DND-41 (cell line): ENCODE results near the gene SYNDIG1.

Experiments
- CTCF ChIP-seq: IDR thresholded peaks from 2 replicates; pipeline ENCODE4 v1.5.1; 2012; ENCODE audit warnings: borderline replicate concordance, low read length, moderate library complexity, mild to moderate bottlenecking; ENCODE audit not compliant: poor library complexity, severe bottlenecking; ENCODE audit errors: extremely low read depth
- EZH2 ChIP-seq: IDR thresholded peaks from 3 replicates; pipeline ENCODE4 v1.6.1; 2012; ENCODE audit warnings: borderline replicate concordance, low read depth, mild to moderate bottlenecking, moderate library complexity, low read length, inconsistent platforms; ENCODE audit not compliant: severe bottlenecking

GRCh38 chr20:24420567-24420966 lies 48.9 kb upstream of the SYNDIG1 start:
- TF ChIP-seq CTCF: no peak
- no peak for TF ChIP-seq EZH2
